ENCODE data around the gene RABGAP1L. TPM values are rescaled to one million over a fixed set of nuclear protein-coding genes. Genes with fewer than 3 reads are reported as not detected.
"Not testable (repeated sequence)": the region's sequence is repeated elsewhere in the genome, so short reads cannot be mapped to it uniquely, and the experiment has no call there.

The RABGAP1L gene
- total and polyA plus RNA-seq, 2 donors from 2014 or later = 16.2 to 48.5 TPM

DNA sequence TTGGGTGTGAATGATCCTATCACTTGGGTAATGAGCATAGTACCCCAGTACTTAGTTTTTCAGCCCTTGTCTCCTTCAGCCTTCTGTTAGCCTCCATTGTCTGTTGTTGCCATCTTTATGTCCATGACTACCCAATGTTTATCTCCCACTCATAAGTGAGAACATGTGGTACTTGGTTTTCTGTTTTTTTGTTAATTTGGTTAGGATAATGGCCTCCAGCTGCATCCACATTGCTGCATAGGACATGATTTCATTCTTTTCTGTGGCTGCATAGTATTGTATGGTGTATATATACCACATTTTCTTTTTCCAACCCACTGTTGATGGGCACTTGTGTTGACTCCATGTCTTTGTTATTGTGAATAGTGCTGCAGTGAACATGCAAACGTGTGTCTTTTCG is 248.8 kb downstream of the RABGAP1L start:
- intact Hi-C loops (cut with DNase I) = no loop called here

DNA sequence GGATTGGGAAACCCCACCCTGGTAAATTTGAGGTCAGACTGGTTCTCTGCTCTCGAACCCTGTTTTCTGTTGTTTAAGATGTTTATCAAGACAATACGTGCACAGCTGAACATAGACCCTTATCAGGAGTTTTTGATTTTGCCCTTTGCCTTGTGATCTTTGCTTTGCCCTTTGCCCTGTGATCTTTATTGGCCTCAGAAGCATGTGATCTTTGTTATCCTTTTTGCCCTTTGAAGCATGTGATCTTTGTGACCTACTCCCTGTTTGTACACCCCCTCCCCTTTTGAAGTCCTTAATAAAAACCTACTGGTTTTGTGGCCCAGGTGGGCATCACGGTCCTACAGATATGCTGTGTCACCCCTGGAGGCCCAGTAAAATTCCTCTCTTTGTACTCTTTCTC is 250.5 kb downstream of the RABGAP1L start:
- H3K36me3 ChIP-seq (ENCODE audit: control insufficient read depth in 2 of 3, insufficient read depth in 3 of 3, low read length in 3 of 3); H3K4me3 ChIP-seq (ENCODE audit: low read length in 3 of 3); DNase-seq; H3K9me3 ChIP-seq (ENCODE audit: control insufficient read depth in 2 of 3, insufficient read depth in 1 of 3, low read length in 3 of 3); H3K27me3 ChIP-seq (ENCODE audit: control insufficient read depth, insufficient read depth, low read length); H3K9ac ChIP-seq (ENCODE audit: low read length in 3 of 3); H3K27ac ChIP-seq (ENCODE audit: low read depth in 2 of 2, low read length in 2 of 2); FAIRE-seq; intact Hi-C loops (cut with DNase I); H3K4me1 ChIP-seq (ENCODE audit: control insufficient read depth in 2 of 3, insufficient read depth in 2 of 3, low read depth in 1 of 3, low read length in 3 of 3): not testable (repeated sequence)

More for the DNA sequence above, 248.8 kb downstream of the RABGAP1L start:
- Histone ChIP-seq H3K4me1 (ENCODE audit: control insufficient read depth in 2 of 3, insufficient read depth in 2 of 3, low read depth in 1 of 3, low read length in 3 of 3) (no peaks in the 10 kb centered on the region), H3K27me3 (ENCODE audit: control insufficient read depth, insufficient read depth, low read length) (no peaks in the 10 kb centered on the region), H3K9ac (ENCODE audit: low read length in 3 of 3) (no peak overlapping the region), H3K36me3 (ENCODE audit: control insufficient read depth in 2 of 3, insufficient read depth in 3 of 3, low read length in 3 of 3) (no peaks in the 10 kb centered on the region), H3K4me3 (ENCODE audit: low read length in 3 of 3) (no peak overlapping the region), H3K9me3 (ENCODE audit: control insufficient read depth in 2 of 3, insufficient read depth in 1 of 3, low read length in 3 of 3) (no peaks in the 10 kb centered on the region), H3K27ac (ENCODE audit: low read depth in 2 of 2, low read length in 2 of 2) (no peak overlapping the region)
- TF ChIP-seq, protein P1, sequence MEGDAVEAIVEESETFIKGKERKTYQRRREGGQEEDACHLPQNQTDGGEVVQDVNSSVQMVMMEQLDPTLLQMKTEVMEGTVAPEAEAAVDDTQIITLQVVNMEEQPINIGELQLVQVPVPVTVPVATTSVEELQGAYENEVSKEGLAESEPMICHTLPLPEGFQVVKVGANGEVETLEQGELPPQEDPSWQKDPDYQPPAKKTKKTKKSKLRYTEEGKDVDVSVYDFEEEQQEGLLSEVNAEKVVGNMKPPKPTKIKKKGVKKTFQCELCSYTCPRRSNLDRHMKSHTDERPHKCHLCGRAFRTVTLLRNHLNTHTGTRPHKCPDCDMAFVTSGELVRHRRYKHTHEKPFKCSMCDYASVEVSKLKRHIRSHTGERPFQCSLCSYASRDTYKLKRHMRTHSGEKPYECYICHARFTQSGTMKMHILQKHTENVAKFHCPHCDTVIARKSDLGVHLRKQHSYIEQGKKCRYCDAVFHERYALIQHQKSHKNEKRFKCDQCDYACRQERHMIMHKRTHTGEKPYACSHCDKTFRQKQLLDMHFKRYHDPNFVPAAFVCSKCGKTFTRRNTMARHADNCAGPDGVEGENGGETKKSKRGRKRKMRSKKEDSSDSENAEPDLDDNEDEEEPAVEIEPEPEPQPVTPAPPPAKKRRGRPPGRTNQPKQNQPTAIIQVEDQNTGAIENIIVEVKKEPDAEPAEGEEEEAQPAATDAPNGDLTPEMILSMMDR (IDR thresholded peaks at IDR 0.05; ENCODE audit: borderline replicate concordance, extremely low read depth, insufficient read depth) = no peak
- FAIRE-seq (no peak), DNase-seq (no peak)

DNA sequence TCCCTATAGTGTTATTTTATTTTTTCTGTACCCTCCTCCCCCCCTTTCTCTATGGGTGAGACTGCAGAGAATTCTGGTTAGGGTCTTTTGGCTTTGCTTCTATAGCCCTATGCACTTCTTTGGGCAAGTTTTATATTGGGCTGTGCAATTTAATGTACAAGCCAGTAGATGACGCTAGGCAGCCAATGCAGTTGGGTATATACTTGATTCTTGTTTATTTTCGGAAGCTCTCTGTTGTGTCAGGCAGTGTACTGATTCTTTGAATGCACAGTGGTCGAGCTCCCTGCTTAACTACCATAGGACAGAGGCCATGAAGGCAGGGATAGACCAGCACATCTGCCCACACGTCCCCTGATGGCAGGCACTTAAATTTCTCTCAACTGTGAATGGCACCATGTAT is 254.3 kb downstream of the RABGAP1L start:
- H3K4me3 ChIP-seq (ENCODE audit: low read length in 3 of 3) = no peak overlapping the region
- no peak overlapping the region for H3K9ac ChIP-seq (ENCODE audit: low read length in 3 of 3)
- FAIRE-seq = no peak
- TF ChIP-seq, protein P1 (IDR thresholded peaks at IDR 0.05; ENCODE audit: borderline replicate concordance, extremely low read depth, insufficient read depth) = peak; percentile 20
- DNase-seq = no peak
- H3K4me1 ChIP-seq (ENCODE audit: control insufficient read depth in 2 of 3, insufficient read depth in 2 of 3, low read depth in 1 of 3, low read length in 3 of 3) = no peaks in the 10 kb centered on the region
- no peaks in the 10 kb centered on the region for H3K27me3 ChIP-seq (ENCODE audit: control insufficient read depth, insufficient read depth, low read length)
- H3K9me3 ChIP-seq (ENCODE audit: control insufficient read depth in 2 of 3, insufficient read depth in 1 of 3, low read length in 3 of 3) = no peaks in the 10 kb centered on the region
- H3K27ac ChIP-seq (ENCODE audit: low read depth in 2 of 2, low read length in 2 of 2) = no peak overlapping the region
- intact Hi-C loops (cut with DNase I) = no loop called here
- no peaks in the 10 kb centered on the region for H3K36me3 ChIP-seq (ENCODE audit: control insufficient read depth in 2 of 3, insufficient read depth in 3 of 3, low read length in 3 of 3)

DNA sequence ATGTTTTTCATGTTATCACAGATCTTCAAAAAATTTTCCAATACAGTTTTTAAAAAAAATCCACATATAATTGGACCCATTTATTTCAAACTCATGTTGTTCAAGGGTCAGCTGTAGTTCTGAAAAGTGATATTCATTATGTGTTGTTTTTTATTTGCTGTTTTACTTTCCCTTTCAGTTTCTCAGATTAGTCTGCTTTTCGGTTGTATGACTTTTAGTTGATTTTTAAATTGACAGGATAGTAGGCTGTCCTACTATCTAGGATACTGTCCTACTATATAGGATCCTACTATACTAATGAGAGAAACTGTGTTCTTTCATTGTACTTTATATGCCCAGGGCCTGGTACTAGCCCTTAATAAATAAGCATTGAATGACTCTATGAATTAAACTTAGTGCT is 254.9 kb downstream of the RABGAP1L start:
- Histone ChIP-seq H3K9ac (ENCODE audit: low read length in 3 of 3) (no peak overlapping the region), H3K27me3 (ENCODE audit: control insufficient read depth, insufficient read depth, low read length) (no peaks in the 10 kb centered on the region)
- FAIRE-seq = peak; percentile 47

More for the DNA sequence above, 254.9 kb downstream of the RABGAP1L start:
- intact Hi-C loops (cut with DNase I) = no loop called here
- no peak for DNase-seq
- Histone ChIP-seq H3K4me1 (ENCODE audit: control insufficient read depth in 2 of 3, insufficient read depth in 2 of 3, low read depth in 1 of 3, low read length in 3 of 3) (no peaks in the 10 kb centered on the region), H3K27ac (ENCODE audit: low read depth in 2 of 2, low read length in 2 of 2) (no peak overlapping the region), H3K9me3 (ENCODE audit: control insufficient read depth in 2 of 3, insufficient read depth in 1 of 3, low read length in 3 of 3) (no peaks in the 10 kb centered on the region), H3K4me3 (ENCODE audit: low read length in 3 of 3) (peak overlapping the region in 1 of 3 donors; percentile 40), H3K36me3 (ENCODE audit: control insufficient read depth in 2 of 3, insufficient read depth in 3 of 3, low read length in 3 of 3) (no peaks in the 10 kb centered on the region)
- TF ChIP-seq, protein P1 (IDR thresholded peaks at IDR 0.05; ENCODE audit: borderline replicate concordance, extremely low read depth, insufficient read depth) = no peak
